Fibroblast of skin of scalp (primary cell): ENCODE measurements around the gene ESRRG. TPM values are rescaled to one million over a fixed set of nuclear protein-coding genes. Genes with fewer than 3 reads are reported as not detected.

Experiments used
- DNase-seq: peaks from one replicate; pipeline ENCODE4 v3.0.0-alpha.2; 2013
- polyA plus RNA-seq, 2 experiments: library from polyadenylated mRNA; unstranded; fragments of 120-200 nt; gene quantifications; one replicate each; pipeline ENCODE4 v1.2.1, GENCODE V29; 2013; ENCODE audit not compliant: insufficient read length in 2 of 2

Gene ESRRG
- 0.13 TPM for polyA plus RNA-seq (2013, experiment 1 of 2; ENCODE audit: insufficient read length)
- 0.64 TPM for polyA plus RNA-seq (2013, experiment 2 of 2; ENCODE audit: insufficient read length)

GRCh38 chr1:216723274-216723780 is at the start of gene ESRRG:
ESRRG (minus strand) TSS chr1:216723429; CDS start chr1:216723299, 130 bp downstream.
- no peak for DNase-seq

DNA sequence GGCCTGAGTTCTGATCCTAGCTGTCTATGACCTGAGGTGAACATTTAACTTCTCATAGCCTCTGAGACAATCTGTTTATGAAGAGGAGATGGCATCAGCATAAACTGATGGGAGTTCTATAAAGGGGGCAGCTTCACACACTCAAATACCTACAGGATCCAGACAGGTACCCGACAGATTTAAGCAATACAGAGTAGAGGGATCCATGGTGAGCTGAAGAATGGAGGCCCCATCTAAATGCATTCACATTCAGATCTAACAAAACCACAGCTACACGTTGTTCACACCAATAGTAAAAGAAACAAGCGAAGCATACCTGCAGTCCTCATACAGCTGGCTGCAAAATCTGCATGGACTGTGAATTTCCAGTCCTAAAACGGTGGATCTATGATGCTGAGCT is 48.7 kb upstream of the ESRRG start:
- DNase-seq, result no peak

DNA sequence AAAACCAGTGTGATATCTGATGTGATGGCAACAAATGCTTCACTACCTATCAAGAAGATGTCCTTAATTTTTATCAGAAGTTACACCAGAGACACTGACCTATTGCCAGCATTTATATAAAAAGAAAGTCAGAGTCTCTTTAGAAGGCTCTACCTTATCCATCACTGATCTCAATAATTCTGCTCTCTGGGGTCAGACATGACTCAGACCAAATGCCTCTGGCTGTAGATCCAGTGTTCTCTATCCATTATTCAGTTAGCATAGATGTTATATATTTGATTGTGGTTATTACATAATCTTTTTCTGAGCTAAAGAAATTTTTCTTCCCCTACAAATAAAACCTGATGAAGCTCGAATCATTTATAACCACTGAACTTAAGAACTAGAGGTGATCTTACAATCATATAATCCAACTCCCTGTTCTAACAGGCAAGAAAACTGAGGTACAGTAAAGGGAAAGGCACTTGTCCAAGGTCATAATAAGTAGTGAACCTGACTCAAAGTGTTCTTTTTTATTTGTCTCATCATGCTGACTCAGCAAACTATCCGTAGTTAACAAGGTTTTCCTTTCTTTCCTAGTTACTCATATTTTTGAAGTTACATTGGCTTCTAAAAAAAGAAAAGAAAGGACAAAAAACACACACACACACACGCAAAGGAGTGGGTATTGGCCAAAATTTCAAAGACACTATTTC is 43.6 kb upstream of the ESRRG start:
- DNase-seq, result no peak

GRCh38 chr1:216765346-216766300 is 42.4 kb upstream of the ESRRG start:
- DNase-seq, result no peak

DNA sequence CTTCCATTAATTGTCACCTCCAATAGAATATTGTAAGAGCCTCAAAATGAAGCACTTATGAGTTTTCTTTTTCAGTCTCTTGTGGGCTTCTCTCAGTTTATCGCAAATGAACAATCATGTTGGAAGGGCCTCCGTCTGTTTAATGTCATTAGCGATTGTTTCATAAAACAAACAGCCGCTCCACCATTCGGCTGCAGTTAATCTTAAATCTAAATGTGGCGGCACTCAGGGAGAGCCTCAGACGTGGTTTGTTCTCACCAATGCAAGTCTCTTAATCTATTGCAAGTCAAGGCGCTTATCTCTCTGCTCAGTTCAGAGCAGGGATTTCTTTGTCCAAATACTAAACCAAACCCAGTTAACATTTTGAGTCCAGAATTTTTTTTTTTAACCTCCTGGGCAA is 34.9 kb upstream of the ESRRG start:
- no peak for DNase-seq

- no peak for DNase-seq
These were observed 33.9 kb upstream of the ESRRG start for GRCh38 chr1:216757110-216757509.

- no peak for DNase-seq
These were observed 27.7 kb upstream of the ESRRG start for GRCh38 chr1:216750961-216751360.

DNA sequence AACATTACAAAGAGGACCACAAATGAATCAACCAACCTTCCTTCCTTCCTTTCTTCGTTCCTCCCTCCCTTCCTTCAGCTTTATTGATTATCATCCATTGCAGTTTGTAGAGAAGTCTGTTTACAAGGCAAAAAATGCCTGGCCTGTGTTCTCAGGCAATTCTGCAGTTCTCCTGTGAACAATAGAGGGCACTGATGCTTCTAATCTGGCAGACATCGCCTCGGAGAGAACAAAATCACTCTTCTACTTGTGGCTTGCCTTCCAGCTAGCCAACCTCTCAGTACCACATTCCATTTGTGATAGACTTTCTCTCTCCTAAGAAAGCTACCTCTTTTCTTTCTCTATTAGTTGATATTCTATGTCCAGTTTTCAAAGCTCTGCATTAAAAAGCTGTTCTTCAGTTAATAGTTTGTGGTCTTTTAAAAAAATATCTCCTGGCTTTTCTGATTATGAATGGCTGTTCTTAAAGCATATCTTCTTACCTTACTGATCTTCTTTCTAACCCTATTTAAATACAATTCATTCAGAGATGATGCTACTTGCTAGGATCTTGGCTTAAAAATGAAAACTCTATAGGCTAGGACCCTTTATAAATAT is 26.9 kb upstream of the ESRRG start:
- DNase-seq, result peak; percentile 48

DNA sequence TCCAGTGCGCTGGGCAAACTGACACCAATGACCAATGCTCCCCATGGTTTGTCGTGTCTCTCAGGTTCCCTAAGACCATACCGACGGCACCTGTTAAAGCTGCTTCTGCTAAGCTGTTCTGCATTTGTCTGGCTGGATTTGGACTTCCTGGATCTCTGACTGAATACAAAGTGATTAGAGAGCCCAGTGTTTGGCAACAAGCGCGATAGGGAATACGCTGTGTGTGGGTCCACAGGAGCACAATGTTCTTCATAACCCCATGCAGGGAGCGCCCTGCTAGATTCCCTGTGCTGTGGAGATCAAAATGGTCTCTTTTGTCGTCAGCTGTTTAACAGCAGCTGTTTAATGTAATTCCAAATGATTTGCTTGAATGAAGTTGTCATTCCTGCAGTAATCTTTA is 26.0 kb upstream of the ESRRG start:
- no peak for DNase-seq

GRCh38 chr1:216742625-216743024 is 19.4 kb upstream of the ESRRG start:
- DNase-seq, result no peak

DNA sequence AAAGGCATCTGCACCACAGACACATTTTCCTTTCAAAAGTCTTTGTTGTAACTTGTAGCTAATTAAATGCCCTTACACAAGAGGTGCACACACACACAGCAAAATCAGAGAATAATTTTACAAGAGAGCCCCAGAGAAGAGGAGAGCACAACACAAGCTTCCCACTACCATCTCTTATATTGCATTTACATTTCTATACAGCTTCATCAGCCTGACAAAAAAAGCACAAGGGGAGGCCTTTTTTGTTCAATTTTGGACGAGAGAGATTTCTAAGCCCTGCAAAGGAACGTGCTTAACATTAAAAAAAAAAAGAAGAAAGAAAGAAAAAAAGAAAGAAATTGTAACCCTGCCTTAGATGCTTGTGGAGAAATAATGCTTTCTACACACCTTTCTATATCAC is 17.1 kb upstream of the ESRRG start:
- no peak for DNase-seq

GRCh38 chr1:216739793-216740192 is 16.6 kb upstream of the ESRRG start:
- DNase-seq, result no peak

GRCh38 chr1:216732121-216732520 is 8.9 kb upstream of the ESRRG start:
- no peak for DNase-seq

- DNase-seq, result no peak
These were observed 8.3 kb upstream of the ESRRG start for GRCh38 chr1:216731562-216731961.

- DNase-seq, result no peak
These were observed 3.2 kb upstream of the ESRRG start for GRCh38 chr1:216726435-216726834.

DNA sequence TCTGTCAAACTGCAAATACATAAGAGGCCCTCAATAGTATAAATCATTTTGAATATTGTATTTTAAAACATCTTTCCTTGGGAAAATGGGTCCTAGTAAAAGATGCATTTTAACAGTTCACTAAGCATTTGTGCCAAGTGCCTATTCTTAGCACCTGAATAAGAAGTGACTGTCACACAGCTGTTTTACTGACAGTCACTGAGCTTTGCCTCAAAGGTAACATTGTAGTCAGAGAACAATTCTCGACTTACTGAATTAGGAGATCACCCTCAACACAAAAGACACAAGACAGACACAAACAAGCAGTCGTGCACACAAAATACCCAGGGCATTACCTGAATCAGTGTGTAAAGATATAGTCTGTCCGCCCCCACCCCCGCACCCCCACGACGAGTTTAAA is 408 bp downstream of the ESRRG start:
- DNase-seq, result no peak

DNA sequence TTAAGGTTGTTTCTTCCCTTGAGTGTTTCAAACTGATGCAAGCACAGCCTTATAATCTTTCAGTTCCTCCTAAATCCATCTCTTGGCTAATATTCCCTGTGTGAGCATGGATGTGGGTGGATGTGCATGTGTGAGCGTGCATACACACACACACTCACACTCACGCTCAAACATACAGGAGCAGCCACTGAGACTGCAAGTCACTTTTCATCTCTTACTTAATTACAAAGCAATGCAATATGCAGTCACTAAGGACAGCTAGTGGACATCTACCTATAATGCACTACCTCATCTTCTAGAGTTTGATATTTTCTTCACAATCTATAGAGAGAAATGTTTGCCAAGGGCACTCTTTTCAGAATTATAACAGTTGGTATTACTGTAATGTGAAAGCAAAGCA is 1.4 kb downstream of the ESRRG start:
- DNase-seq, result no peak

GRCh38 chr1:216721062-216721461 is 2.2 kb downstream of the ESRRG start:
- no peak for DNase-seq

DNA sequence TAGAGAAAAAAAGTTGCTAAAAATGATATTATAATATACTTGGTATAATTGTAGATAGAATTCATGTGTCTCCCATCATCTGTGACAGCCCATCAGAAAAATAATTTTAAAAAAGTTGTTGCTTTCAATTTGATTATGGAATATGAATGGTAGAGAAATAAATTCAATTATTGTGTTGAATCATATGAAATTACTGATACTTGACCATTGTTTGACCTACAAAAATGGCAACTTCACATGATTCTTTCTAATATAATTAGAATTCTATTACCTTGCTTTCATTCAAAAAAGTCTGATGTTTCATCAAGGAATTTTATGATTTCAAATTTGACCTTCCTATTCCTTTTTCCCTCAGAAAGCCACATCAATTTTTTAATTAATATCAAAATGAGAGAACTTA is 11.5 kb downstream of the ESRRG start:
- DNase-seq, result no peak

GRCh38 chr1:216710598-216711333 is 12.5 kb downstream of the ESRRG start:
- no peak for DNase-seq

- DNase-seq, result no peak
These were observed 13.2 kb downstream of the ESRRG start for GRCh38 chr1:216710055-216710454.

DNA sequence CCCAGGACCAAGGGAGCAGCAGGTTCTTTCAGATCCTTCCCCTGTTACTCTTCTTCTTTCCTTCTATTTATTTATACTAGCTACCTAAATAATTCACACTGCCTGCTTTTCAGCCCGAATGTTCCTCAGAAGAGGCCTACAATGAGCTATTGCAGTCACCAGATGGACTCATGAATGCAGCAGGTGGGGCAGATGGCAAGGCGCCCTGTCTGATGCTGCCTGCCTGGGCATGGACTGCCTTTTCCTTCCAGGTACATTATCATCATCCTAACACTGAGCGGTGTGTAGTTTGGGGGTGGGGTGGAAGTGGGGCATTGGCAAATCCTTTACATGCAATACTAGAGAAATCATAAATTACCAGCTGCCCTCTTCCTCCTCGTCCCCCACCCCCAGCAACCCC is 17.6 kb downstream of the ESRRG start:
- no peak for DNase-seq
